Fibroblast of lung (primary cell): Measurements from ENCODE around the gene FAM181A. TPM values are rescaled to one million over a fixed set of nuclear protein-coding genes. Genes with fewer than 3 reads are reported as not detected.

Experiments used
- DNase-seq, 2 donors: peaks; one replicate each; pipeline versions ENCODE4 v3.0.0 to v3.0.0-alpha.2; 2010; ENCODE audit warnings: low read depth in 2 of 2
- H2AFZ ChIP-seq: 2 replicates; pipeline ENCODE4 v1.5.1; 2012; ENCODE audit warnings: low read length, control low read depth, inconsistent platforms
- H3K27ac ChIP-seq: 2 replicates; pipeline ENCODE4 v1.5.1; 2011; ENCODE audit warnings: low read length, control low read depth; ENCODE audit not compliant: insufficient read depth
- H3K27me3 ChIP-seq: 2 replicates; pipeline ENCODE4 v1.5.1; 2011; ENCODE audit warnings: mild to moderate bottlenecking, low read length; ENCODE audit not compliant: control insufficient read depth, insufficient read depth
- H3K36me3 ChIP-seq: 2 replicates; pipeline ENCODE4 v1.5.1; 2011; ENCODE audit warnings: low read length; ENCODE audit not compliant: control insufficient read depth, insufficient read depth
- H3K4me1 ChIP-seq: 2 replicates; pipeline ENCODE4 v1.5.1; 2011; ENCODE audit warnings: low read length; ENCODE audit not compliant: control insufficient read depth, insufficient read depth; ENCODE audit errors: extremely low read depth
- H3K4me2 ChIP-seq: 2 replicates; pipeline ENCODE4 v1.5.1; 2011; ENCODE audit warnings: low read length, control low read depth; ENCODE audit not compliant: insufficient read depth; ENCODE audit errors: extremely low read depth
- H3K4me3 ChIP-seq, 4 experiments: fragments of 200-600 bp in 1 of 4; sonication (generic) in 1 of 4; replicated peaks in 1 of 4; 2 replicates each; pipeline ENCODE4 v1.5.1; 2011 to 2016; ENCODE audit warnings: low read length in 4 of 4, low read depth in 3 of 4, mild to moderate bottlenecking in 3 of 4, control low read depth in 2 of 4, inconsistent platforms in 1 of 4, mixed read lengths in 1 of 4; ENCODE audit not compliant: insufficient read depth in 1 of 4; ENCODE audit errors: control extremely low read depth in 1 of 4
- H3K79me2 ChIP-seq: 2 replicates; pipeline ENCODE4 v1.5.1; 2012; ENCODE audit warnings: mild to moderate bottlenecking, low read length, inconsistent platforms; ENCODE audit not compliant: control insufficient read depth, insufficient read depth
- H3K9ac ChIP-seq: 2 replicates; pipeline ENCODE4 v1.5.1; 2011; ENCODE audit warnings: mild to moderate bottlenecking, low read length, control low read depth; ENCODE audit not compliant: insufficient read depth
- H3K9me3 ChIP-seq: 2 replicates; pipeline ENCODE4 v1.5.1; 2012; ENCODE audit warnings: low read depth, low read length; ENCODE audit not compliant: control insufficient read depth, insufficient read depth
- H4K20me1 ChIP-seq: 2 replicates; pipeline ENCODE4 v1.5.1; 2011; ENCODE audit warnings: low read length; ENCODE audit not compliant: control insufficient read depth, insufficient read depth; ENCODE audit errors: extremely low read depth
- EZH2 ChIP-seq: IDR thresholded peaks from 2 replicates; pipeline ENCODE4 v1.5.1; 2012; ENCODE audit warnings: low read length, control low read depth, mild to moderate bottlenecking; ENCODE audit errors: missing control alignments
- polyA plus RNA-seq, 2 donors: library from polyadenylated mRNA; depleted of rRNA in 1 of 2; stranded (reverse) in 1 of 2; unstranded in 1 of 2; fragments of >200 nt; gene quantifications; 2 replicates each; pipeline ENCODE4 v1.2.1, GENCODE V29; 2011 to 2012; ENCODE audit warnings: missing spikeins in 1 of 2
- total RNA-seq: library from RNA; depleted of rRNA; stranded (reverse); fragments of >200 nt; gene quantifications from 2 replicates; pipeline ENCODE4 v1.2.1, GENCODE V29; 2014
- TF ChIP-seq, protein P1 (sequence below), 2 donors: IDR thresholded peaks in 1 of 2; conservative IDR thresholded peaks in 1 of 2; 1 replicate in 1 of 2; 2 replicates in 1 of 2; pipeline ENCODE4 v1.5.1; 2011 to 2012; ENCODE audit warnings: low read length in 2 of 2, control low read depth in 1 of 2, inconsistent platforms in 1 of 2, low read depth in 1 of 2, mild to moderate bottlenecking in 1 of 2

The FAM181A gene
- total and polyA plus RNA-seq, 2 donors (not counting 1 experiment from before 2014, with no cell fraction given): not detected

DNA sequence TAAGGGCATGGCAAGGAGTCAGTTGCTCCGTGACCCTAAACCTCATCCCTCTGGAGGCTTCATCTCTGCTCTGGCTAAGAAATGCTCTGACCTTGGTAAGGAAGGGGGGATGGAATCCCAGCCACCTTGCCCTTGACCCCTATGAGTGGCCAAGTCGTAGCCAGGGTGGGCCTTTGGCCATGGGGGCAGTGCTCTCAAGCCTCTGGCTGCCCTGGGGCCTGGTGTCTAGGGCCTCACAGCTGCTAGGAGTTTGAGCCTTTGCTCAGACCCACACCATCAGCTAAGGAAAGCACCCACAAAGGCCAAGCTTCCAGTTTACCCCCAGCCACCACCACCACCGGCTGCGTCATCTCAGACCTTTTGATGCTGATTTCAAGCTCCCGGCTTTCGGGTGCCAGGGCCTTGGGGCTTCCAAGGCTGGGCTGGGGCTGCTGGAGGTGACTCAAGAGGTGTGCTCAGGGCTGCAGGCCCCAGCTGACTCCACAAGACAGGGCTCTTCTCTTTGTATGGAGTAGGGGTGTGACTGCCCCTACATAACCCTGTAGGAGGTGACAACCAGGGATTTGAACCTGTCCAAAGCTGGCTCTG lies 45.6 kb downstream of the FAM181A start:
- H3K4me3 ChIP-seq: no peak overlapping the region
- H3K4me1 ChIP-seq: no peaks in the 10 kb centered on the region
- no peak overlapping the region for H3K4me2 ChIP-seq
- H3K36me3 ChIP-seq: no peaks in the 10 kb centered on the region
- no peaks in the 10 kb centered on the region for H3K27me3 ChIP-seq
- no peak overlapping the region for H2AFZ ChIP-seq
- DNase-seq: no peak
- no peak overlapping the region for H3K27ac ChIP-seq
- TF ChIP-seq EZH2: no peak
- TF ChIP-seq, protein P1, sequence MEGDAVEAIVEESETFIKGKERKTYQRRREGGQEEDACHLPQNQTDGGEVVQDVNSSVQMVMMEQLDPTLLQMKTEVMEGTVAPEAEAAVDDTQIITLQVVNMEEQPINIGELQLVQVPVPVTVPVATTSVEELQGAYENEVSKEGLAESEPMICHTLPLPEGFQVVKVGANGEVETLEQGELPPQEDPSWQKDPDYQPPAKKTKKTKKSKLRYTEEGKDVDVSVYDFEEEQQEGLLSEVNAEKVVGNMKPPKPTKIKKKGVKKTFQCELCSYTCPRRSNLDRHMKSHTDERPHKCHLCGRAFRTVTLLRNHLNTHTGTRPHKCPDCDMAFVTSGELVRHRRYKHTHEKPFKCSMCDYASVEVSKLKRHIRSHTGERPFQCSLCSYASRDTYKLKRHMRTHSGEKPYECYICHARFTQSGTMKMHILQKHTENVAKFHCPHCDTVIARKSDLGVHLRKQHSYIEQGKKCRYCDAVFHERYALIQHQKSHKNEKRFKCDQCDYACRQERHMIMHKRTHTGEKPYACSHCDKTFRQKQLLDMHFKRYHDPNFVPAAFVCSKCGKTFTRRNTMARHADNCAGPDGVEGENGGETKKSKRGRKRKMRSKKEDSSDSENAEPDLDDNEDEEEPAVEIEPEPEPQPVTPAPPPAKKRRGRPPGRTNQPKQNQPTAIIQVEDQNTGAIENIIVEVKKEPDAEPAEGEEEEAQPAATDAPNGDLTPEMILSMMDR (conservative IDR thresholded peaks at IDR 0.05 in 1 of 2, IDR thresholded peaks at IDR 0.05 in 1 of 2; ENCODE audit: low read depth in 1 of 2, low read length in 2 of 2): no peak
- H3K79me2 ChIP-seq: no peaks in the 10 kb centered on the region
- H3K9me3 ChIP-seq: no peaks in the 10 kb centered on the region
- no peaks in the 10 kb centered on the region for H4K20me1 ChIP-seq
- no peak overlapping the region for H3K9ac ChIP-seq

GRCh38 chr14:93973607-93974006 lies 46.5 kb downstream of the FAM181A start:
- no peak overlapping the region for H3K9ac ChIP-seq
- no peaks in the 10 kb centered on the region for H3K36me3 ChIP-seq
- DNase-seq: no peak
- H3K27me3 ChIP-seq: no peaks in the 10 kb centered on the region
- TF ChIP-seq, protein P1 (conservative IDR thresholded peaks at IDR 0.05 in 1 of 2, IDR thresholded peaks at IDR 0.05 in 1 of 2; ENCODE audit: low read depth in 1 of 2, low read length in 2 of 2): no peak
- TF ChIP-seq EZH2: no peak
- H3K27ac ChIP-seq: no peak overlapping the region
- no peaks in the 10 kb centered on the region for H3K79me2 ChIP-seq
- no peaks in the 10 kb centered on the region for H3K9me3 ChIP-seq
- H3K4me1 ChIP-seq: no peaks in the 10 kb centered on the region
- no peak overlapping the region for H2AFZ ChIP-seq
- no peaks in the 10 kb centered on the region for H4K20me1 ChIP-seq
- no peak overlapping the region for H3K4me3 ChIP-seq
- no peak overlapping the region for H3K4me2 ChIP-seq

GRCh38 chr14:93974299-93974698 lies 47.2 kb downstream of the FAM181A start:
- H3K36me3 ChIP-seq: no peaks in the 10 kb centered on the region
- H3K27me3 ChIP-seq: no peaks in the 10 kb centered on the region
- no peaks in the 10 kb centered on the region for H4K20me1 ChIP-seq
- no peaks in the 10 kb centered on the region for H3K9me3 ChIP-seq
- TF ChIP-seq, protein P1 (conservative IDR thresholded peaks at IDR 0.05 in 1 of 2, IDR thresholded peaks at IDR 0.05 in 1 of 2; ENCODE audit: low read depth in 1 of 2, low read length in 2 of 2): no peak
- TF ChIP-seq EZH2: no peak
- no peak overlapping the region for H3K4me2 ChIP-seq
- no peak for DNase-seq
- H3K4me1 ChIP-seq: no peaks in the 10 kb centered on the region
- H3K79me2 ChIP-seq: no peaks in the 10 kb centered on the region
- no peak overlapping the region for H3K9ac ChIP-seq
- no peak overlapping the region for H3K27ac ChIP-seq
- H2AFZ ChIP-seq: no peak overlapping the region
- no peak overlapping the region for H3K4me3 ChIP-seq
